Gastrocnemius medialis (tissue), 4 donors: ENCODE measurements around the gene TMEM165. TPM values are rescaled to one million over a fixed set of nuclear protein-coding genes. Genes with fewer than 3 reads are reported as not detected.

Experiments used
- ATAC-seq, 2 donors: fragments of 150-250 bp; one replicate each; pipeline ENCODE4 v1.9.1; 2016
- DNase-seq, 2 donors: peaks; one replicate each; pipeline ENCODE4 v3.0.0-alpha.2; 2019
- H3K27ac ChIP-seq, 4 donors: fragments of 200-600 bp; sonication (generic); 1 replicate in 1 of 4; 2 replicates in 3 of 4; pipeline ENCODE4 v1.5.1; 2016 to 2018; ENCODE audit warnings: mild to moderate bottlenecking in 2 of 4, moderate library complexity in 1 of 4
- H3K27me3 ChIP-seq, 3 donors: fragments of 200-600 bp; sonication (generic) in 2 of 3; 1 replicate in 1 of 3; 2 replicates in 2 of 3; pipeline versions ENCODE4 v1.5.1 to v1.6.0; 2016 to 2019; ENCODE audit warnings: mild to moderate bottlenecking in 1 of 3, moderate library complexity in 1 of 3
- H3K36me3 ChIP-seq, 2 donors: fragments of 200-600 bp; sonication (generic) in 1 of 2; one replicate each; pipeline ENCODE4 v1.5.1; 2017 to 2018
- H3K4me1 ChIP-seq, 2 donors: fragments of 200-600 bp; sonication (generic) in 1 of 2; one replicate each; pipeline ENCODE4 v1.5.1; 2016 to 2017; ENCODE audit warnings: mild to moderate bottlenecking in 2 of 2
- H3K4me3 ChIP-seq, 4 donors: fragments of 200-600 bp; sonication (generic) in 3 of 4; 1 replicate in 1 of 4; 2 replicates in 3 of 4; pipeline ENCODE4 v1.5.1; 2016 to 2019; ENCODE audit warnings: mild to moderate bottlenecking in 2 of 4
- H3K9me3 ChIP-seq, 3 donors: fragments of 200-600 bp; sonication (generic) in 2 of 3; 1 replicate in 1 of 3; 2 replicates in 2 of 3; pipeline ENCODE4 v1.5.1; 2016 to 2019
- CTCF ChIP-seq, 5 experiments: fragments of 450-650 bp in 3 of 5; fragments of 200-600 bp in 2 of 5; sonication (generic) in 2 of 5; IDR thresholded peaks in 4 of 5; conservative IDR thresholded peaks in 1 of 5; 1 replicate in 4 of 5; 2 replicates in 1 of 5; pipeline ENCODE4 v1.5.1; 2016 to 2019; ENCODE audit warnings: antibody characterized with exemption in 5 of 5, mild to moderate bottlenecking in 3 of 5, moderate library complexity in 3 of 5
- POLR2A ChIP-seq, 2 donors: fragments of 450-650 bp; IDR thresholded peaks; one replicate each; pipeline ENCODE4 v1.6.1; 2017; ENCODE audit warnings: antibody characterized with exemption in 2 of 2, mild to moderate bottlenecking in 2 of 2, moderate library complexity in 2 of 2
- in situ Hi-C, 4 donors: fragments of 200-750 bp; cut with MboI; loops; one replicate each; pipeline versions ENCODE4 v1.15.0 to v1.8.0; 2017; ENCODE audit warnings: low sequenced_read_pairs in 4 of 4
- intact Hi-C: fragments of 100-400 bp; cut with DNase I; formaldehyde crosslinking; loops from one replicate; pipeline ENCODE4 v1.15.1; 2023; ENCODE audit warnings: low total_unique reads
- total RNA-seq, 4 donors: library from RNA; depleted of rRNA; stranded (reverse); fragments of >200 nt; gene quantifications; one replicate each; pipeline versions ENCODE4 v1.1.0 to v1.2.3, GENCODE V29; 2016

The TMEM165 gene
- total RNA-seq, 4 donors from 2014 or later: 23.5 to 80.3 (median 48.9) TPM

DNA sequence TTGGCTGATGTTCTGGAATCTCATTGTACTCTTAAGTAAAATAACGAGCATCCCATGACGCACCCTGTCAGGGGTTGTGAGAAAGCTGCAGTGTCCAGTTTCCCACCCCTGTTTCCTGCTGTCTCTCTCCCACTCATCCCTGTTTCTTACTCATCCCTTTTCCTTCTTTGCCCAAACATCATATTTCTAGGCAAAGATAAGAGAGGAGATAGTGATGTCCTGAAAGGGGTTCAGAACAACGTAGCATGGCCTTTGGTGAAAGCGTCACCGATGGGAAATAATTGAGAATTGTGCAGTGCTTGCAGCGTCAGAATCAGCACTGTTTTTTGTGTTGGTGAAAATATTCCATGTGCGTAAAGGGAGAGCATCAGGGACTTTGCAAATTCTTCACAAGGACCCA, 23.5 kb upstream of the TMEM165 start:
- no peaks in the 10 kb centered on the region for H3K36me3 ChIP-seq
- intact Hi-C loops (no loop called here), in situ Hi-C loops (loop anchor here in 1 of 4 donors (25.0 kb wide), 1 partner anchor 490 kb away; the partner anchor contains the start of gene EXOC1)
- H3K27me3 ChIP-seq: no peaks in the 10 kb centered on the region
- H3K4me3 ChIP-seq: no peak overlapping the region
- no peak for DNase-seq
- H3K4me1 ChIP-seq: no peaks in the 10 kb centered on the region
- no peaks in the 10 kb centered on the region for H3K9me3 ChIP-seq
- ATAC-seq: no peak
- H3K27ac ChIP-seq: no peak overlapping the region
- no peak for TF ChIP-seq CTCF (IDR thresholded peaks at IDR 0.05 in 4 of 5, conservative IDR thresholded peaks at IDR 0.05 in 1 of 5)
- TF ChIP-seq POLR2A (IDR thresholded peaks at IDR 0.05): no peak

DNA sequence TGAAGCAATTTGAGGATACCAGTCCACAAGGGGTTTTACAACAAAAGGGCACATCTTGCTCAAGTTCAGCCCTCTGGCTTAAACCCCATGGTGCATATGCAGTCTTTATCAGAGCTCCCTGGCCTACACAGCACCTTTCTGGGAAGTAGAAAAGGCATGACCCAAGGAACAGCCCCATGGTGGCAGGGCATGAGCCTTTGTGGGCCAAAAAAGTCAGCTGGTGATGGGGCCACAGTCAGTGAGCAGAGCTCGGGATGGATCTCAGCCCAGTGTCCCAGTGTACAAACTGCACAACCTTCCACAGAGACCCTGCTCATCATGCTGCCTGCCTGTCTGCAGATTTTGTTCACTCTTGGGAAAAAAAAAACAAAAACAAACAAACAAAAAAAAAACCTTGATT, 22.3 kb upstream of the TMEM165 start:
- Histone ChIP-seq H3K27me3 (no peaks in the 10 kb centered on the region), H3K27ac (no peak overlapping the region), H3K9me3 (no peaks in the 10 kb centered on the region), H3K4me3 (no peak overlapping the region), H3K36me3 (no peaks in the 10 kb centered on the region), H3K4me1 (no peaks in the 10 kb centered on the region)
- in situ Hi-C loops (loop anchor here in 1 of 4 donors (25.0 kb wide), 1 partner anchor 489 kb away; the partner anchor contains the start of gene EXOC1), intact Hi-C loops (no loop called here)
- ATAC-seq (no peak), DNase-seq (no peak)
- TF ChIP-seq POLR2A (IDR thresholded peaks at IDR 0.05): no peak
- no peak for TF ChIP-seq CTCF (IDR thresholded peaks at IDR 0.05 in 4 of 5, conservative IDR thresholded peaks at IDR 0.05 in 1 of 5)

- in situ Hi-C loops (no loop called here), intact Hi-C loops (no loop called here)
- Histone ChIP-seq H3K4me1 (no peaks in the 10 kb centered on the region), H3K27ac (no peak overlapping the region), H3K9me3 (no peaks in the 10 kb centered on the region), H3K27me3 (no peaks in the 10 kb centered on the region), H3K4me3 (no peak overlapping the region), H3K36me3 (no peaks in the 10 kb centered on the region)
- no peak for ATAC-seq
- DNase-seq: no peak
- TF ChIP-seq POLR2A (IDR thresholded peaks at IDR 0.05) (no peak), CTCF (IDR thresholded peaks at IDR 0.05 in 4 of 5, conservative IDR thresholded peaks at IDR 0.05 in 1 of 5) (no peak)
Measured at GRCh38 chr4:55376698-55377097, 19.1 kb upstream of the TMEM165 start.

- Histone ChIP-seq H3K27me3 (no peaks in the 10 kb centered on the region), H3K4me1 (no peaks in the 10 kb centered on the region), H3K27ac (no peak overlapping the region), H3K4me3 (no peak overlapping the region), H3K36me3 (no peaks in the 10 kb centered on the region), H3K9me3 (no peaks in the 10 kb centered on the region)
- no peak for TF ChIP-seq POLR2A (IDR thresholded peaks at IDR 0.05)
- no peak for TF ChIP-seq CTCF (IDR thresholded peaks at IDR 0.05 in 4 of 5, conservative IDR thresholded peaks at IDR 0.05 in 1 of 5)
- no peak for DNase-seq
- no peak for ATAC-seq
- intact Hi-C loops (no loop called here), in situ Hi-C loops (no loop called here)
Measured at GRCh38 chr4:55378617-55379467, 16.9 kb upstream of the TMEM165 start.
